SK-N-SH treated with all-trans-retinoic acid at 6 μM for 48 hours (cell line): ENCODE data around the gene NFIA.

Source experiments
- ARNTL ChIP-seq: fragments of 450-650 bp; formaldehyde crosslinking; IDR thresholded peaks from 2 replicates; pipeline ENCODE4 v1.5.0; 2020; ENCODE audit warnings: low read depth, mild to moderate bottlenecking, moderate library complexity, borderline replicate concordance
- CREB5 ChIP-seq: fragments of 250-450 bp; sonication (Bioruptor Pico); IDR thresholded peaks from 2 replicates; pipeline ENCODE4 v1.5.1; 2020; ENCODE audit warnings: low read depth, mild to moderate bottlenecking, moderate library complexity
- CSDC2 ChIP-seq: fragments of 250-450 bp; sonication (Bioruptor Pico); IDR thresholded peaks from 2 replicates; pipeline ENCODE4 v1.5.0; 2020; ENCODE audit warnings: mild to moderate bottlenecking, moderate library complexity
- GLIS3 ChIP-seq: fragments of 250-450 bp; sonication (Bioruptor Pico); IDR thresholded peaks from 2 replicates; pipeline ENCODE4 v1.5.0; 2020; ENCODE audit warnings: mild to moderate bottlenecking, moderate library complexity
- RARB ChIP-seq: fragments of 250-450 bp; sonication (Bioruptor Pico); IDR thresholded peaks from 2 replicates; pipeline ENCODE4 v1.8.0; 2021; ENCODE audit warnings: mild to moderate bottlenecking, moderate library complexity
- TCF4 ChIP-seq: fragments of 250-450 bp; sonication (Bioruptor Pico); IDR thresholded peaks from 2 replicates; pipeline ENCODE4 v1.8.0; 2021; ENCODE audit warnings: mild to moderate bottlenecking, moderate library complexity, borderline replicate concordance
- TOX ChIP-seq: fragments of 250-450 bp; sonication (Bioruptor Pico); IDR thresholded peaks from 2 replicates; pipeline ENCODE4 v1.8.0; 2021; ENCODE audit warnings: mild to moderate bottlenecking, moderate library complexity, borderline replicate concordance
- ZC3H10 ChIP-seq: fragments of 250-450 bp; sonication (Bioruptor Pico); IDR thresholded peaks from 2 replicates; pipeline ENCODE4 v1.5.1; 2021; ENCODE audit warnings: mild to moderate bottlenecking, moderate library complexity
- ZFP3 ChIP-seq: fragments of 250-450 bp; sonication (Bioruptor Pico); IDR thresholded peaks from 2 replicates; pipeline ENCODE4 v1.5.0; 2020; ENCODE audit warnings: mild to moderate bottlenecking, moderate library complexity
- ZNF8 ChIP-seq: fragments of 450-650 bp; formaldehyde crosslinking; IDR thresholded peaks from 2 replicates; pipeline ENCODE4 v1.5.0; 2020; ENCODE audit warnings: mild to moderate bottlenecking, moderate library complexity
- TF ChIP-seq, protein P1 (sequence below): fragments of 250-450 bp; sonication (Bioruptor Pico); IDR thresholded peaks from 2 replicates; pipeline ENCODE4 v1.5.0; 2020; ENCODE audit warnings: mild to moderate bottlenecking, moderate library complexity
- TF ChIP-seq, protein P2 (sequence below): fragments of 250-450 bp; sonication (Bioruptor Pico); IDR thresholded peaks from 2 replicates; pipeline ENCODE4 v1.8.0; 2021; ENCODE audit warnings: low read depth, mild to moderate bottlenecking, moderate library complexity, borderline replicate concordance

DNA sequence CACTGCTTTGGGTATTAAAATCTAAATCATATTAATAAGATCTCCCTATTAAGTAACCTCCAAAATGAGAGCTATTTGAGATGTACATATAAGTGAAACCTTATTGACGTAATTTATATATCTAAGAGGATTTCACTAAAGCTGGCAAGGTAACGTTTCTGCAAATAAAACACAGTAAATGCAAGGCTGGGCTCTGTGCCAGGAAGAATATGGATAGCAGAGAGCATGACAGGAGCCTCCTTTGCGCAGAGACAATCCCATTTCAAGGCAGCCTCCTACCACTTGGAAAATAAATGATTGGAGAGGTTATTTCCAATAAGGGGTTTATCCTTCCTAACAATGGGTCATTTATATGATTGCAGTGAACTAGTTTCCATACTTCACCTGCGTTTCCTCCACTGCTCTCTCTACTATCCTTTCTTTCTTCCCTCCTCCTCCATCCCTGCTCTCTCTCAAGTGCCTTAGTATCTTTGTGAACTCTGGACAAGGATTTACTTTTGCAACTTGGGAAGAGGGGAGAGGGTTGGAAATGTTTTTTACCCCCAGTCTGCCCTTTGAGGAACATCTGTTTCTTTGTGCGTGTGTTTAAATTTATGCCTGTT lies 3.0 kb upstream of the NFIA start:
- TF ChIP-seq TCF4 (CRISPR knock-in tag) = no peak
- TF ChIP-seq, protein P1, sequence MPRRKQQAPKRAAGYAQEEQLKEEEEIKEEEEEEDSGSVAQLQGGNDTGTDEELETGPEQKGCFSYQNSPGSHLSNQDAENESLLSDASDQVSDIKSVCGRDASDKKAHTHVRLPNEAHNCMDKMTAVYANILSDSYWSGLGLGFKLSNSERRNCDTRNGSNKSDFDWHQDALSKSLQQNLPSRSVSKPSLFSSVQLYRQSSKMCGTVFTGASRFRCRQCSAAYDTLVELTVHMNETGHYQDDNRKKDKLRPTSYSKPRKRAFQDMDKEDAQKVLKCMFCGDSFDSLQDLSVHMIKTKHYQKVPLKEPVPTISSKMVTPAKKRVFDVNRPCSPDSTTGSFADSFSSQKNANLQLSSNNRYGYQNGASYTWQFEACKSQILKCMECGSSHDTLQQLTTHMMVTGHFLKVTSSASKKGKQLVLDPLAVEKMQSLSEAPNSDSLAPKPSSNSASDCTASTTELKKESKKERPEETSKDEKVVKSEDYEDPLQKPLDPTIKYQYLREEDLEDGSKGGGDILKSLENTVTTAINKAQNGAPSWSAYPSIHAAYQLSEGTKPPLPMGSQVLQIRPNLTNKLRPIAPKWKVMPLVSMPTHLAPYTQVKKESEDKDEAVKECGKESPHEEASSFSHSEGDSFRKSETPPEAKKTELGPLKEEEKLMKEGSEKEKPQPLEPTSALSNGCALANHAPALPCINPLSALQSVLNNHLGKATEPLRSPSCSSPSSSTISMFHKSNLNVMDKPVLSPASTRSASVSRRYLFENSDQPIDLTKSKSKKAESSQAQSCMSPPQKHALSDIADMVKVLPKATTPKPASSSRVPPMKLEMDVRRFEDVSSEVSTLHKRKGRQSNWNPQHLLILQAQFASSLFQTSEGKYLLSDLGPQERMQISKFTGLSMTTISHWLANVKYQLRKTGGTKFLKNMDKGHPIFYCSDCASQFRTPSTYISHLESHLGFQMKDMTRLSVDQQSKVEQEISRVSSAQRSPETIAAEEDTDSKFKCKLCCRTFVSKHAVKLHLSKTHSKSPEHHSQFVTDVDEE (CRISPR knock-in tag) = no peak
- TF ChIP-seq ZNF8 (CRISPR knock-in tag) = no peak
- no peak for TF ChIP-seq ARNTL (CRISPR knock-in tag)
- TF ChIP-seq, protein P2, sequence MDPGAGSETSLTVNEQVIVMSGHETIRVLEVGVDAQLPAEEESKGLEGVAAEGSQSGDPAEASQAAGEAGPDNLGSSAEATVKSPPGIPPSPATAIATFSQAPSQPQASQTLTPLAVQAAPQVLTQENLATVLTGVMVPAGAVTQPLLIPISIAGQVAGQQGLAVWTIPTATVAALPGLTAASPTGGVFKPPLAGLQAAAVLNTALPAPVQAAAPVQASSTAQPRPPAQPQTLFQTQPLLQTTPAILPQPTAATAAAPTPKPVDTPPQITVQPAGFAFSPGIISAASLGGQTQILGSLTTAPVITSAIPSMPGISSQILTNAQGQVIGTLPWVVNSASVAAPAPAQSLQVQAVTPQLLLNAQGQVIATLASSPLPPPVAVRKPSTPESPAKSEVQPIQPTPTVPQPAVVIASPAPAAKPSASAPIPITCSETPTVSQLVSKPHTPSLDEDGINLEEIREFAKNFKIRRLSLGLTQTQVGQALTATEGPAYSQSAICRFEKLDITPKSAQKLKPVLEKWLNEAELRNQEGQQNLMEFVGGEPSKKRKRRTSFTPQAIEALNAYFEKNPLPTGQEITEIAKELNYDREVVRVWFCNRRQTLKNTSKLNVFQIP (CRISPR knock-in tag) = no peak
- TF ChIP-seq CREB5 = no peak
- no peak for TF ChIP-seq ZC3H10
- no peak for TF ChIP-seq CSDC2
- TF ChIP-seq RARB (CRISPR knock-in tag) = no peak
- no peak for TF ChIP-seq TOX (CRISPR knock-in tag)
- no peak for TF ChIP-seq ZFP3 (CRISPR knock-in tag)
- TF ChIP-seq GLIS3 (CRISPR knock-in tag) = no peak
